Measurements from ENCODE around the gene REV1.

DNA sequence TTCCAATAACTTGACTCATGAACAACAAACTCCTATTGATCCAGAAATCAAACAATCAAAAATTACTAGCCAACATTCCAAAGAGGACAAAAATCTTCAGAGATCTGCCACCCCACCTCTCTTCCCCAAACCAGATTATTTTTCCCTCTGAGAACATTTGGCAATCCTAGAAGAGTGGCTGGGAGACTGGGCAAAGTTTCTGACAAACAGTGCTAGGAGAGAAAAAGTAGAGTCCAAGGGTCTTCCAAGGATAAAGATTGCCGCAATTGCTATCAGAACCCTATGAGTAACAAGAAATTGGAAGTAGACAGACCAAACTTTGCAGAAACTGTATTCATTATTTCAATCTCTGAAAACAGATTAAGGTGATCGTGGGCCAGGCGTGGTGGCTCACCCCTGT is 22.4 kb downstream of the REV1 start:
- no peak for TF ChIP-seq CTCF (conservative IDR thresholded peaks at IDR 0.05; ENCODE audit: low read length)
- no peak for TF ChIP-seq EZH2phosphoT487 (IDR thresholded peaks at IDR 0.05; ENCODE audit: borderline replicate concordance, low read depth, low read length)
